H1 (cell line): ENCODE results near the gene ABCA9. TPM values are rescaled to one million over a fixed set of nuclear protein-coding genes. Genes with fewer than 3 reads are reported as not detected.

Experiments used
- CTCF ChIA-PET: fragments of 300-600 bp; sonication (Branson Sonifier 250); formaldehyde crosslinking; loops from one replicate; lab custom pipeline; 2021; ENCODE audit not compliant: partially characterized antibody; lab: Charles Lee
- POLR2A ChIA-PET: fragments of 300-600 bp; sonication (Branson Sonifier 250); formaldehyde crosslinking; loops from one replicate; lab custom pipeline; 2021; ENCODE audit warnings: inconsistent platforms; ENCODE audit not compliant: partially characterized antibody; lab: Charles Lee
- DNase-seq, 2 experiments: peaks; one replicate each; pipeline versions ENCODE4 v3.0.0 to v3.0.0-alpha.2; 2010 to 2022; ENCODE audit warnings: low spot score in 2 of 2, low read depth in 1 of 2, mixed read lengths in 1 of 2
- FAIRE-seq: peaks from 2 replicates; lab custom pipeline; 2011; peaks lifted over from hg19 to GRCh38; lab: Jason Lieb, UNC
- H2AFZ ChIP-seq: 2 replicates; pipeline ENCODE4 v1.8.1; 2012; ENCODE audit warnings: low read length, inconsistent platforms
- H2AK5ac ChIP-seq: 2 replicates; pipeline ENCODE4 v1.6.1; 2013; ENCODE audit warnings: low read depth, low read length
- H2BK120ac ChIP-seq: replicated peaks from 2 replicates; pipeline ENCODE3; 2013; ENCODE audit warnings: low read depth, low read length, inconsistent platforms
- H2BK12ac ChIP-seq: 2 replicates; pipeline ENCODE4 v1.6.1; 2013; ENCODE audit warnings: low read depth, low read length
- H2BK15ac ChIP-seq: 2 replicates; pipeline ENCODE4 v1.6.1; 2013; ENCODE audit warnings: low read length
- H2BK20ac ChIP-seq: 2 replicates; pipeline ENCODE4 v1.6.1; 2013; ENCODE audit warnings: low read length
- H2BK5ac ChIP-seq: 2 replicates; pipeline ENCODE4 v1.6.1; 2013; ENCODE audit warnings: low read depth, low read length
- H3K14ac ChIP-seq: 2 replicates; pipeline ENCODE4 v1.6.1; 2013; ENCODE audit warnings: inconsistent platforms; ENCODE audit not compliant: insufficient read length
- H3K18ac ChIP-seq: 2 replicates; pipeline ENCODE4 v1.6.1; 2013; ENCODE audit warnings: low read length; ENCODE audit errors: extremely low read depth
- H3K23ac ChIP-seq: 2 replicates; pipeline ENCODE4 v1.6.1; 2013; ENCODE audit warnings: inconsistent platforms; ENCODE audit not compliant: insufficient read length
- H3K23me2 ChIP-seq: 2 replicates; pipeline ENCODE4 v1.6.1; 2013; ENCODE audit warnings: low read depth, low read length
- H3K27ac ChIP-seq: 2 replicates; pipeline ENCODE4 v1.6.1; 2011; ENCODE audit warnings: low read depth, low read length, inconsistent platforms
- H3K27me3 ChIP-seq, 4 experiments: replicated peaks in 1 of 4; 1 replicate in 1 of 4; 2 replicates in 3 of 4; pipeline versions ENCODE4 v1.6.1 to v1.8.1; 2011 to 2013; ENCODE audit warnings: low read length in 3 of 4, mild to moderate bottlenecking in 3 of 4, inconsistent platforms in 2 of 4, mixed read lengths in 2 of 4, moderate library complexity in 1 of 4; ENCODE audit not compliant: control insufficient read depth in 3 of 4, insufficient read depth in 3 of 4; ENCODE audit errors: extremely low read depth in 1 of 4
- H3K36me3 ChIP-seq, 4 experiments: 2 replicates each; pipeline versions ENCODE4 v1.6.1 to v1.8.1; 2011 to 2013; ENCODE audit warnings: mild to moderate bottlenecking in 4 of 4, low read length in 3 of 4, moderate library complexity in 2 of 4, control low read depth in 1 of 4, inconsistent platforms in 1 of 4; ENCODE audit not compliant: insufficient read depth in 4 of 4, control insufficient read depth in 2 of 4
- H3K4ac ChIP-seq: replicated peaks from 2 replicates; pipeline ENCODE3; 2013; ENCODE audit warnings: low read length, low read depth, mixed read lengths, inconsistent platforms; ENCODE audit not compliant: insufficient read length
- H3K4me1 ChIP-seq, 4 experiments: replicated peaks in 1 of 4; 1 replicate in 1 of 4; 2 replicates in 3 of 4; pipeline versions ENCODE4 v1.6.1 to v1.8.1; 2011 to 2013; ENCODE audit warnings: low read length in 3 of 4, inconsistent platforms in 2 of 4, mixed read lengths in 1 of 4; ENCODE audit not compliant: insufficient read depth in 4 of 4, control insufficient read depth in 3 of 4
- H3K4me2 ChIP-seq, 2 experiments: 2 replicates each; pipeline versions ENCODE4 v1.6.1 to v1.8.1; 2011 to 2013; ENCODE audit warnings: low read depth in 2 of 2, low read length in 2 of 2, control low read depth in 1 of 2, inconsistent platforms in 1 of 2, mild to moderate bottlenecking in 1 of 2; ENCODE audit not compliant: insufficient read depth in 1 of 2
- H3K4me3 ChIP-seq, 4 experiments: fragments of 200-600, 300-600 bp in 1 of 4; sonication (generic), shearing (Covaris generic), sonication (Bioruptor Twin) in 1 of 4; 2 replicates each; pipeline versions ENCODE4 v1.5.1 to v1.8.1; 2011 to 2016; ENCODE audit warnings: low read length in 4 of 4, low read depth in 3 of 4, control low read depth in 2 of 4, inconsistent platforms in 2 of 4, mild to moderate bottlenecking in 2 of 4, mixed read lengths in 1 of 4, moderate library complexity in 1 of 4; ENCODE audit not compliant: insufficient read depth in 2 of 4; ENCODE audit errors: extremely low read depth in 1 of 4
- H3K56ac ChIP-seq: replicated peaks from 2 replicates; pipeline ENCODE3; 2013; ENCODE audit warnings: low read depth, mild to moderate bottlenecking, mixed read lengths, low read length, inconsistent platforms; ENCODE audit not compliant: insufficient read length
- H3K79me1 ChIP-seq: 2 replicates; pipeline ENCODE4 v1.6.1; 2013; ENCODE audit warnings: low read depth, low read length, control low read depth
- H3K79me2 ChIP-seq, 2 experiments: 2 replicates each; pipeline versions ENCODE4 v1.6.1 to v1.8.1; 2012 to 2013; ENCODE audit warnings: low read length in 2 of 2, mild to moderate bottlenecking in 2 of 2, inconsistent platforms in 1 of 2; ENCODE audit not compliant: insufficient read depth in 2 of 2, control insufficient read depth in 1 of 2
- H3K9ac ChIP-seq, 4 experiments: replicated peaks in 1 of 4; 1 replicate in 1 of 4; 2 replicates in 3 of 4; pipeline versions ENCODE4 v1.6.1 to v1.8.1; 2011 to 2013; ENCODE audit warnings: low read depth in 3 of 4, low read length in 3 of 4, control low read depth in 2 of 4, mild to moderate bottlenecking in 2 of 4, moderate library complexity in 2 of 4, inconsistent platforms in 1 of 4; ENCODE audit errors: extremely low read depth in 1 of 4
- H3K9me3 ChIP-seq, 2 experiments: 2 replicates each; pipeline versions ENCODE4 v1.6.1 to v1.8.1; 2012 to 2013; ENCODE audit warnings: mild to moderate bottlenecking in 2 of 2, moderate library complexity in 2 of 2, control low read depth in 1 of 2, inconsistent platforms in 1 of 2, low read depth in 1 of 2, low read length in 1 of 2, mixed read lengths in 1 of 2; ENCODE audit not compliant: insufficient read depth in 2 of 2
- H4K20me1 ChIP-seq, 2 experiments: replicated peaks in 1 of 2; 2 replicates each; pipeline versions ENCODE3 to v1.8.1; 2011 to 2013; ENCODE audit warnings: inconsistent platforms in 2 of 2, low read length in 2 of 2, mild to moderate bottlenecking in 1 of 2; ENCODE audit not compliant: insufficient read depth in 2 of 2, control insufficient read depth in 1 of 2
- H4K5ac ChIP-seq: 2 replicates; pipeline ENCODE4 v1.6.1; 2013; ENCODE audit warnings: low read length, low read depth, mixed read lengths, inconsistent platforms; ENCODE audit not compliant: insufficient read length
- H4K8ac ChIP-seq: 2 replicates; pipeline ENCODE4 v1.8.0; 2013; ENCODE audit warnings: mild to moderate bottlenecking, moderate library complexity, low read length, inconsistent platforms; ENCODE audit not compliant: insufficient read depth; ENCODE audit errors: extremely low read depth
- H4K91ac ChIP-seq: replicated peaks from 2 replicates; pipeline ENCODE3; 2013; ENCODE audit warnings: low read length, mixed read lengths, inconsistent platforms; ENCODE audit not compliant: insufficient read length
- BCL11A ChIP-seq, 2 experiments: IDR thresholded peaks; one replicate each; pipeline ENCODE4 v1.6.1; 2011; ENCODE audit warnings: low read depth in 2 of 2, low read length in 2 of 2, mild to moderate bottlenecking in 2 of 2
- FOSL1 ChIP-seq: IDR thresholded peaks from 2 replicates; pipeline ENCODE4 v1.6.1; 2011; ENCODE audit warnings: mild to moderate bottlenecking, low read depth, low read length, moderate library complexity; ENCODE audit not compliant: insufficient read depth
- GABPA ChIP-seq: IDR thresholded peaks from 2 replicates; pipeline ENCODE4 v1.6.1; 2011; ENCODE audit warnings: mild to moderate bottlenecking, low read length, moderate library complexity, borderline replicate concordance; ENCODE audit not compliant: insufficient read depth
- GTF2F1 ChIP-seq: IDR thresholded peaks from 2 replicates; pipeline ENCODE4 v1.6.1; 2012; ENCODE audit warnings: low read depth, low read length, improper control_type of control experiment, borderline replicate concordance
- SAP30 ChIP-seq: fragments of 300-600 bp; sonication (generic); IDR thresholded peaks from 2 replicates; pipeline ENCODE4 v1.7.1; 2012; ENCODE audit warnings: low read length, moderate library complexity, mild to moderate bottlenecking, inconsistent platforms; ENCODE audit not compliant: insufficient read depth, insufficient replicate concordance
- ZNF274 ChIP-seq: IDR thresholded peaks from 2 replicates; pipeline ENCODE4 v1.7.0; 2012; ENCODE audit warnings: low read length, borderline replicate concordance; ENCODE audit errors: extremely low read depth
- WGBS, 2 experiments: shearing (Covaris generic) in 1 of 2; methylation state at CpG; one replicate each; pipeline versions ENCODE4 v1.1.6 to v1.1.7; 2013 to 2015; ENCODE audit warnings: low lambda C conversion rate in 2 of 2, mixed read lengths in 2 of 2, inconsistent platforms in 1 of 2, low coverage in 1 of 2, missing lambda C conversion rate in 1 of 2; ENCODE audit not compliant: insufficient replicate concordance in 2 of 2, insufficient coverage in 1 of 2, insufficient read length in 1 of 2; ENCODE audit errors: extremely low coverage in 1 of 2, missing lambda C conversion rate in 1 of 2; 5-methylcytosine and 5-hydroxymethylcytosine counted together
- polyA plus RNA-seq, 7 experiments: library from polyadenylated mRNA; depleted of rRNA in 3 of 7; stranded (reverse) in 5 of 7; unstranded in 2 of 7; fragments of >200 nt in 5 of 7; fragments of 200-250 nt in 2 of 7; gene quantifications; 1 replicate in 5 of 7; 2 replicates in 1 of 7; 4 replicates in 1 of 7; pipeline versions ENCODE4 v1.2.1 to v1.2.3, GENCODE V29; 2011 to 2013; ENCODE audit warnings: missing spikeins in 2 of 7, mixed read lengths in 2 of 7
- total RNA-seq: library from RNA; stranded (reverse); fragmentation: NEBNext Ultra II Directional; extraction: Animal tissue kit (Norgen Biotek cat#: 25700); gene quantifications from 2 replicates; pipeline ENCODE4 v1.2.1, GENCODE V29; 2021
- TF ChIP-seq, protein P1 (sequence below), 3 experiments: IDR thresholded peaks; 1 replicate in 2 of 3; 2 replicates in 1 of 3; pipeline versions ENCODE4 v1.5.1 to v1.6.1; 2011; ENCODE audit warnings: low read length in 3 of 3, mild to moderate bottlenecking in 3 of 3, inconsistent platforms in 2 of 3, low read depth in 1 of 3, moderate library complexity in 1 of 3; ENCODE audit not compliant: insufficient read depth in 1 of 3; ENCODE audit errors: control extremely low read depth in 1 of 3

The ABCA9 gene
- total and polyA plus RNA-seq, 2 of the 8 experiments (the other 6 are each of a cell fraction or from before 2014, with no cell fraction given): not detected

DNA sequence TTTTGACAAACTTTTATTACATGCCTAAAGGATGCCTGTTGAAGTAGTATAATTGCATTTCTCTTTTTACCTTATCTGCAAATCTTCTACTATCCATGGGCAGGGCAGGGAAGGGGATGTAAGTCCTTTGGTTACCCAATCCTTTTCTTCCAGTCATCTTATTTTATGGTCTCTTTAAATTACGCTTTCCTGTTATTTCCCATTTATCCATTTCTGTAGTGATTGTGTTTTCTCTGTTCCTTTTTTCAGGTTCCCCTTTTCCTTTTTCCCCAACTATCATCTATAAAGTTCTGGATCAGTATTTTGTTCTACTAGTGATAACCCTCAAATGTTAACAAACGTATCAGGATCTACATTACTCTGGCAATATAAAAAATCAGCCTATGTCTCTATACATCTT is 3.3 kb upstream of the ABCA9 start:
- no peak overlapping the region for H4K5ac ChIP-seq
- H3K27me3 ChIP-seq: no peaks in the 10 kb centered on the region
- H3K9me3 ChIP-seq: no peaks in the 10 kb centered on the region
- no peaks in the 10 kb centered on the region; a peak in 1 of 7 replicates for H3K4me1 ChIP-seq
- no peaks in the 10 kb centered on the region for H3K23me2 ChIP-seq
- H3K14ac ChIP-seq: no peak overlapping the region
- H3K4me3 ChIP-seq: no peak overlapping the region
- no peak overlapping the region for H2AK5ac ChIP-seq
- H2BK20ac ChIP-seq: no peak overlapping the region
- H4K8ac ChIP-seq: no peak overlapping the region
- no peaks in the 10 kb centered on the region for H3K79me1 ChIP-seq
- no peak overlapping the region for H3K4me2 ChIP-seq
- FAIRE-seq: no peak
- no peak overlapping the region for H2BK15ac ChIP-seq
- no peak overlapping the region for H3K18ac ChIP-seq
- no peaks in the 10 kb centered on the region for H3K36me3 ChIP-seq
- POLR2A ChIA-PET: no interaction called here
- no peak for DNase-seq
- TF ChIP-seq, protein P1, sequence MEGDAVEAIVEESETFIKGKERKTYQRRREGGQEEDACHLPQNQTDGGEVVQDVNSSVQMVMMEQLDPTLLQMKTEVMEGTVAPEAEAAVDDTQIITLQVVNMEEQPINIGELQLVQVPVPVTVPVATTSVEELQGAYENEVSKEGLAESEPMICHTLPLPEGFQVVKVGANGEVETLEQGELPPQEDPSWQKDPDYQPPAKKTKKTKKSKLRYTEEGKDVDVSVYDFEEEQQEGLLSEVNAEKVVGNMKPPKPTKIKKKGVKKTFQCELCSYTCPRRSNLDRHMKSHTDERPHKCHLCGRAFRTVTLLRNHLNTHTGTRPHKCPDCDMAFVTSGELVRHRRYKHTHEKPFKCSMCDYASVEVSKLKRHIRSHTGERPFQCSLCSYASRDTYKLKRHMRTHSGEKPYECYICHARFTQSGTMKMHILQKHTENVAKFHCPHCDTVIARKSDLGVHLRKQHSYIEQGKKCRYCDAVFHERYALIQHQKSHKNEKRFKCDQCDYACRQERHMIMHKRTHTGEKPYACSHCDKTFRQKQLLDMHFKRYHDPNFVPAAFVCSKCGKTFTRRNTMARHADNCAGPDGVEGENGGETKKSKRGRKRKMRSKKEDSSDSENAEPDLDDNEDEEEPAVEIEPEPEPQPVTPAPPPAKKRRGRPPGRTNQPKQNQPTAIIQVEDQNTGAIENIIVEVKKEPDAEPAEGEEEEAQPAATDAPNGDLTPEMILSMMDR (IDR thresholded peaks at IDR 0.05; ENCODE audit: control extremely low read depth in 1 of 3, insufficient read depth in 1 of 3, low read depth in 1 of 3, low read length in 3 of 3): no peak
- TF ChIP-seq FOSL1 (no peak), ZNF274 (no peak), GABPA (no peak), SAP30 (no peak), GTF2F1 (no peak), BCL11A (IDR thresholded peaks at IDR 0.05; ENCODE audit: low read depth in 2 of 2, low read length in 2 of 2) (no peak)
- no peak overlapping the region for H3K9ac ChIP-seq
- WGBS, 2 experiments: 90% methylated on average over 2 of the region's 2 CpGs; no CpG with 5 or more reads in 1 of the 2 experiments
- no peak overlapping the region for H3K27ac ChIP-seq
- H2BK120ac ChIP-seq: no peak overlapping the region
- no peak overlapping the region for H2BK12ac ChIP-seq
- no peaks in the 10 kb centered on the region for H3K79me2 ChIP-seq
- H4K91ac ChIP-seq: no peak overlapping the region
- CTCF ChIA-PET: interaction anchor here (1.9 kb wide), 1 partner anchor 21 kb away, joined by 4 read pairs; no protein-coding TSS in a partner anchor
- no peak overlapping the region for H3K56ac ChIP-seq
- no peak overlapping the region for H2AFZ ChIP-seq
- no peaks in the 10 kb centered on the region for H4K20me1 ChIP-seq
- H2BK5ac ChIP-seq: no peak overlapping the region
- H3K4ac ChIP-seq: no peak overlapping the region
- H3K23ac ChIP-seq: no peak overlapping the region
